Measurements from ENCODE around the gene CTNNA2.

CTNNA2 gene

GRCh38 chr2:79714283-79714682 lies 201.4 kb downstream of the CTNNA2 start:
- no peak for DNase-seq

- no peak for DNase-seq
Observed at GRCh38 chr2:79715338-79715737, 202.5 kb downstream of the CTNNA2 start.

GRCh38 chr2:79716266-79716665 lies 203.4 kb downstream of the CTNNA2 start:
- DNase-seq = no peak

GRCh38 chr2:79717364-79718007 lies 204.6 kb downstream of the CTNNA2 start:
- DNase-seq = no peak

GRCh38 chr2:79721061-79721460 lies 208.2 kb downstream of the CTNNA2 start:
- DNase-seq = no peak

- DNase-seq = no peak
Observed at GRCh38 chr2:79721966-79722365, 209.1 kb downstream of the CTNNA2 start.

GRCh38 chr2:79723830-79724229 lies 211.0 kb downstream of the CTNNA2 start:
- DNase-seq = no peak

GRCh38 chr2:79729532-79729931 lies 216.7 kb downstream of the CTNNA2 start:
- no peak for DNase-seq

- DNase-seq = no peak
Observed at GRCh38 chr2:79734518-79734917, 221.7 kb downstream of the CTNNA2 start.

- DNase-seq = no peak
Observed at GRCh38 chr2:79740879-79741443, 228.1 kb downstream of the CTNNA2 start.

GRCh38 chr2:79750321-79750720 lies 237.5 kb downstream of the CTNNA2 start:
- no peak for DNase-seq

GRCh38 chr2:79757526-79757925 lies 244.7 kb downstream of the CTNNA2 start:
- DNase-seq = no peak

- no peak for DNase-seq
Observed at GRCh38 chr2:79758042-79758441, 245.2 kb downstream of the CTNNA2 start.

- no peak for DNase-seq
Observed at GRCh38 chr2:79758749-79759282, 246.0 kb downstream of the CTNNA2 start.

GRCh38 chr2:79770926-79771325 lies 258.1 kb downstream of the CTNNA2 start:
- no peak for DNase-seq

- DNase-seq = no peak
Observed at GRCh38 chr2:79771493-79771892, 258.6 kb downstream of the CTNNA2 start.

GRCh38 chr2:79774016-79774415 lies 261.2 kb downstream of the CTNNA2 start:
- DNase-seq = no peak

GRCh38 chr2:79776461-79776860 lies 263.6 kb downstream of the CTNNA2 start:
- no peak for DNase-seq

GRCh38 chr2:79780781-79781180 lies 267.9 kb downstream of the CTNNA2 start:
- no peak for DNase-seq

- no peak for DNase-seq
Observed at GRCh38 chr2:79782576-79783452, 270.0 kb downstream of the CTNNA2 start.

GRCh38 chr2:79788952-79789651 lies 276.3 kb downstream of the CTNNA2 start:
- DNase-seq = no peak

- DNase-seq = no peak
Observed at GRCh38 chr2:79789811-79790210, 277.0 kb downstream of the CTNNA2 start.

GRCh38 chr2:79792090-79792489 lies 279.2 kb downstream of the CTNNA2 start:
- no peak for DNase-seq

Data from NK-92 treated with Interleukin-12 subunit alpha and Interleukin-12 subunit beta, amount 100 ng/mL, for 24 hours (cell line).